ENCODE measurements around the gene SLC11A1.

The SLC11A1 gene

DNA sequence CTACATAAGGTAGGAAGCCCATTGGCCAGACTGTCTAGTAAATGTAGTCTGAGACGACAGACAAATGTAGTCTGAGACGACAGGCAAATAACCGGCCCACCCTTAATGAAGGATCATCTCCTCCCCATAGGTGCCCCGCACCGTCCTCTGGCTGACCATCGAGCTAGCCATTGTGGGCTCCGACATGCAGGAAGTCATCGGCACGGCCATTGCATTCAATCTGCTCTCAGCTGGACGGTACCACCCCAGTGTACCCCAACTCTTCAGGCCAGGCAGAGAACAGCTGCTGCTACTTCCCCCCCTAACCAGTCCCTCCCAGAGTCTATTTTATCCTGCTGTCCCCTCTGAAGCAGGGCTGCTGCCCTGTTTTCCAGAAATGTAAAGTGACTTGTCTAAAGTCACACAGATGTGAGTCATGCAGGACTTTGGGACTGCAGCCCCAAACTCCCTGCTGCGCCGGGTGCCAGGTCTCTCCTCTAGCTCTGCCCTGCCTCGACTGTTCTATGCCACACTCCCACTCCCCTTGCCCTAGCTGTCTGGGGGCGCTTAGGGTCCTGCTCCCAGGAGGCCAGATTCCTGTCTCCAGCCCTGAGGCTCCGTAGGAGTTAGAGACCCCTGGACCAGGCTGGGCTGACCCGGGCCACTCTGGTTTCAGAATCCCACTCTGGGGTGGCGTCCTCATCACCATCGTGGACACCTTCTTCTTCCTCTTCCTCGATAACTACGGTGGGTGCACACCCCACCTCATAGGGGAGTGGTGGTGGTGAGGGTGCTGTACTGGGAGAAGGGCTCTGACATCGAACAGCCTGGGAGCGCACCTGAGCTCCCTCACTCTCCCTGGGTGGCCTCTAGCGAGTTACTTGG, 4.7 kb downstream of the SLC11A1 start:
- Histone ChIP-seq H3K27me3 (ENCODE audit: insufficient read depth, poor library complexity, severe bottlenecking) (no peaks in the 10 kb centered on the region), H3K27ac (replicated peaks) (no peak overlapping the region), H3K4me3 (replicated peaks; ENCODE audit: insufficient read depth, low read length) (no peak overlapping the region)
- TF ChIP-seq, protein P1, sequence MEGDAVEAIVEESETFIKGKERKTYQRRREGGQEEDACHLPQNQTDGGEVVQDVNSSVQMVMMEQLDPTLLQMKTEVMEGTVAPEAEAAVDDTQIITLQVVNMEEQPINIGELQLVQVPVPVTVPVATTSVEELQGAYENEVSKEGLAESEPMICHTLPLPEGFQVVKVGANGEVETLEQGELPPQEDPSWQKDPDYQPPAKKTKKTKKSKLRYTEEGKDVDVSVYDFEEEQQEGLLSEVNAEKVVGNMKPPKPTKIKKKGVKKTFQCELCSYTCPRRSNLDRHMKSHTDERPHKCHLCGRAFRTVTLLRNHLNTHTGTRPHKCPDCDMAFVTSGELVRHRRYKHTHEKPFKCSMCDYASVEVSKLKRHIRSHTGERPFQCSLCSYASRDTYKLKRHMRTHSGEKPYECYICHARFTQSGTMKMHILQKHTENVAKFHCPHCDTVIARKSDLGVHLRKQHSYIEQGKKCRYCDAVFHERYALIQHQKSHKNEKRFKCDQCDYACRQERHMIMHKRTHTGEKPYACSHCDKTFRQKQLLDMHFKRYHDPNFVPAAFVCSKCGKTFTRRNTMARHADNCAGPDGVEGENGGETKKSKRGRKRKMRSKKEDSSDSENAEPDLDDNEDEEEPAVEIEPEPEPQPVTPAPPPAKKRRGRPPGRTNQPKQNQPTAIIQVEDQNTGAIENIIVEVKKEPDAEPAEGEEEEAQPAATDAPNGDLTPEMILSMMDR (IDR thresholded peaks at IDR 0.05; ENCODE audit: insufficient read depth, low read length): no peak
- TF ChIP-seq POLR2AphosphoS5 (IDR thresholded peaks at IDR 0.05; ENCODE audit: low read depth): no peak
- TF ChIP-seq GABPA (IDR thresholded peaks at IDR 0.05; ENCODE audit: low read depth): no peak
- no peak for TF ChIP-seq SPI1 (IDR thresholded peaks at IDR 0.05; ENCODE audit: borderline replicate concordance, low read depth)
- TF ChIP-seq, protein P2, sequence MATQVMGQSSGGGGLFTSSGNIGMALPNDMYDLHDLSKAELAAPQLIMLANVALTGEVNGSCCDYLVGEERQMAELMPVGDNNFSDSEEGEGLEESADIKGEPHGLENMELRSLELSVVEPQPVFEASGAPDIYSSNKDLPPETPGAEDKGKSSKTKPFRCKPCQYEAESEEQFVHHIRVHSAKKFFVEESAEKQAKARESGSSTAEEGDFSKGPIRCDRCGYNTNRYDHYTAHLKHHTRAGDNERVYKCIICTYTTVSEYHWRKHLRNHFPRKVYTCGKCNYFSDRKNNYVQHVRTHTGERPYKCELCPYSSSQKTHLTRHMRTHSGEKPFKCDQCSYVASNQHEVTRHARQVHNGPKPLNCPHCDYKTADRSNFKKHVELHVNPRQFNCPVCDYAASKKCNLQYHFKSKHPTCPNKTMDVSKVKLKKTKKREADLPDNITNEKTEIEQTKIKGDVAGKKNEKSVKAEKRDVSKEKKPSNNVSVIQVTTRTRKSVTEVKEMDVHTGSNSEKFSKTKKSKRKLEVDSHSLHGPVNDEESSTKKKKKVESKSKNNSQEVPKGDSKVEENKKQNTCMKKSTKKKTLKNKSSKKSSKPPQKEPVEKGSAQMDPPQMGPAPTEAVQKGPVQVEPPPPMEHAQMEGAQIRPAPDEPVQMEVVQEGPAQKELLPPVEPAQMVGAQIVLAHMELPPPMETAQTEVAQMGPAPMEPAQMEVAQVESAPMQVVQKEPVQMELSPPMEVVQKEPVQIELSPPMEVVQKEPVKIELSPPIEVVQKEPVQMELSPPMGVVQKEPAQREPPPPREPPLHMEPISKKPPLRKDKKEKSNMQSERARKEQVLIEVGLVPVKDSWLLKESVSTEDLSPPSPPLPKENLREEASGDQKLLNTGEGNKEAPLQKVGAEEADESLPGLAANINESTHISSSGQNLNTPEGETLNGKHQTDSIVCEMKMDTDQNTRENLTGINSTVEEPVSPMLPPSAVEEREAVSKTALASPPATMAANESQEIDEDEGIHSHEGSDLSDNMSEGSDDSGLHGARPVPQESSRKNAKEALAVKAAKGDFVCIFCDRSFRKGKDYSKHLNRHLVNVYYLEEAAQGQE (IDR thresholded peaks at IDR 0.05; ENCODE audit: insufficient replicate concordance, low read depth): no peak
- DNase-seq (ENCODE audit: low read depth in 1 of 2, low spot score in 1 of 2): no peak

DNA sequence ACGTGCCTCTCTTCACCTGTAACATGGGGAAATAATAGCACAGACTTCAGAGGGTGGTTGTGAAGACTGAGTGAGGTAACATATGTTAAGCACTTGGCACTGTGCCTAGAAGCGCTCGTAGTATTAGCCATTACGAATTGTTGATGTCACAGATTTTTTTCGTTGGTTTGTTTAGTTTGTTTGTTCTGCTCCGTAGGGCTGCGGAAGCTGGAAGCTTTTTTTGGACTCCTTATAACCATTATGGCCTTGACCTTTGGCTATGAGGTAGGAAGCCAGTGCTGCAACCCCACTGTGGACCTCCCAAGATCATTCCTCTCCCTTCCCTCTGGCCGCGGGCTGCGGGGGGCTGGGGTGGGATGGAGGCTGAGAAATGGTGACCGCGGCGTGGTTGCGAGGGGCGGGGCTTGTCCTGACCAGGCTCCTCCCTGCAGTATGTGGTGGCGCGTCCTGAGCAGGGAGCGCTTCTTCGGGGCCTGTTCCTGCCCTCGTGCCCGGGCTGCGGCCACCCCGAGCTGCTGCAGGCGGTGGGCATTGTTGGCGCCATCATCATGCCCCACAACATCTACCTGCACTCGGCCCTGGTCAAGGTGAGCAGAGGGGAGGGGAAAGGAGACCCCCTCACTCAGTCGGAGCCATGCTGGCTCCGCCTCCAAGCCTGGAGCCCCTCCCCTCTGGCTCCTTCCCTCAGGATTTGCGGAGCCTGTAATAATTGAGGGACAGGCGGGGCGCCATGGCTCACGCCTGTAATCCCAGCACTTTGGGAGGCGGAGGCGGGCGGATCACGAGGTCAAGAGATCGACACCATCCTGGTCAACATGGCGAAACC, 5.5 kb downstream of the SLC11A1 start:
- no peak for DNase-seq (ENCODE audit: low read depth in 1 of 2, low spot score in 1 of 2)
- H3K27ac ChIP-seq (replicated peaks): no peak overlapping the region

More for the DNA sequence above, 5.5 kb downstream of the SLC11A1 start:
- no peak for TF ChIP-seq SPI1 (IDR thresholded peaks at IDR 0.05; ENCODE audit: borderline replicate concordance, low read depth)
- TF ChIP-seq, protein P1 (IDR thresholded peaks at IDR 0.05; ENCODE audit: insufficient read depth, low read length): no peak
- no peak for TF ChIP-seq POLR2AphosphoS5 (IDR thresholded peaks at IDR 0.05; ENCODE audit: low read depth)
- no peak for TF ChIP-seq GABPA (IDR thresholded peaks at IDR 0.05; ENCODE audit: low read depth)
- TF ChIP-seq, protein P2 (IDR thresholded peaks at IDR 0.05; ENCODE audit: insufficient replicate concordance, low read depth): no peak
- no peak overlapping the region for H3K4me3 ChIP-seq (replicated peaks; ENCODE audit: insufficient read depth, low read length)
- no peaks in the 10 kb centered on the region for H3K27me3 ChIP-seq (ENCODE audit: insufficient read depth, poor library complexity, severe bottlenecking)
